GM12873 (cell line): Measurements from ENCODE around the gene GTF3C2.

Experiments used
- CTCF ChIP-seq: IDR thresholded peaks from 2 replicates; pipeline ENCODE4 v1.5.1; 2012; ENCODE audit warnings: low read depth, mild to moderate bottlenecking, moderate library complexity, low read length, control low read depth; ENCODE audit not compliant: insufficient read depth; ENCODE audit errors: missing control alignments

Gene GTF3C2

GRCh38 chr2:27313882-27314645 lies 42.5 kb downstream of the GTF3C2 start:
- TF ChIP-seq CTCF, result no peak

- TF ChIP-seq CTCF, result no peak
These were observed 44.4 kb downstream of the GTF3C2 start for GRCh38 chr2:27312152-27312551.

- TF ChIP-seq CTCF, result no peak
These were observed 46.9 kb downstream of the GTF3C2 start for GRCh38 chr2:27309651-27310050.

- no peak for TF ChIP-seq CTCF
These were observed 48.1 kb downstream of the GTF3C2 start, which contains the start of gene UCN for GRCh38 chr2:27308359-27308881. Gene UCN, minus strand, starts transcription at chr2:27308445. Its CDS starts 550 bp downstream, at chr2:27307895.

GRCh38 chr2:27307545-27308358 lies 48.8 kb downstream of the GTF3C2 start:
- no peak for TF ChIP-seq CTCF

GRCh38 chr2:27307287-27307544 lies 49.3 kb downstream of the GTF3C2 start:
- TF ChIP-seq CTCF, result no peak

- no peak for TF ChIP-seq CTCF
These were observed 49.8 kb downstream of the GTF3C2 start for GRCh38 chr2:27306573-27307286.
